Measurements from ENCODE around the gene SLC12A5. TPM values are rescaled to one million over a fixed set of nuclear protein-coding genes. Genes with fewer than 3 reads are reported as not detected.

Gene SLC12A5
- total RNA-seq, 4 donors from 2014 or later, result 5.2 TPM; not detected in 3

GRCh38 chr20:46014517-46015396, 14.3 kb upstream of the SLC12A5 start:
- 53 to 67% methylated on average over 7 of the region's 7 CpGs for WGBS, 2 donors
- H3K27ac ChIP-seq, result no peak overlapping the region
- peaks cover 0 to 99% of the 10 kb centered on the region in 2 donors for H3K27me3 ChIP-seq
- no peaks in the 10 kb centered on the region for H3K9me3 ChIP-seq
- H3K36me3 ChIP-seq, result no peaks in the 10 kb centered on the region
- no peak for DNase-seq (ENCODE audit: low spot score in 2 of 2)
- peaks cover 0 to 29% (median 6%) of the 10 kb centered on the region in 4 donors for H3K4me1 ChIP-seq
- no peak overlapping the region for H3K4me3 ChIP-seq
- TF ChIP-seq CTCF (IDR thresholded peaks at IDR 0.05) (no peak), EP300 (IDR thresholded peaks at IDR 0.05) (no peak), POLR2A (IDR thresholded peaks at IDR 0.05) (no peak)

- Histone ChIP-seq H3K9me3 (no peaks in the 10 kb centered on the region), H3K4me3 (no peak overlapping the region), H3K27ac (no peak overlapping the region), H3K4me1 (peaks cover 0 to 28% (median 14%) of the 10 kb centered on the region in 4 donors), H3K27me3 (peaks cover 3 to 98% of the 10 kb centered on the region in 2 donors), H3K36me3 (no peaks in the 10 kb centered on the region)
- 57 to 69% methylated on average over 4 of the region's 4 CpGs for WGBS, 2 donors
- no peak for TF ChIP-seq CTCF (IDR thresholded peaks at IDR 0.05)
- no peak for TF ChIP-seq POLR2A (IDR thresholded peaks at IDR 0.05)
- no peak for TF ChIP-seq EP300 (IDR thresholded peaks at IDR 0.05)
- DNase-seq (ENCODE audit: low spot score in 2 of 2), result no peak
Observed at GRCh38 chr20:46017272-46017671, 11.7 kb upstream of the SLC12A5 start.

- no peak overlapping the region for H3K27ac ChIP-seq
Observed at GRCh38 chr20:46018112-46018511, 10.9 kb upstream of the SLC12A5 start.

GRCh38 chr20:46018611-46019010, 10.4 kb upstream of the SLC12A5 start:
- TF ChIP-seq POLR2A (IDR thresholded peaks at IDR 0.05) (no peak), EP300 (IDR thresholded peaks at IDR 0.05) (no peak), CTCF (IDR thresholded peaks at IDR 0.05) (no peak)
- Histone ChIP-seq H3K4me3 (no peak overlapping the region), H3K36me3 (no peaks in the 10 kb centered on the region), H3K27ac (no peak overlapping the region), H3K27me3 (peaks cover 3 to 98% of the 10 kb centered on the region in 2 donors), H3K4me1 (peaks cover 0 to 34% (median 17%) of the 10 kb centered on the region in 4 donors), H3K9me3 (no peaks in the 10 kb centered on the region)
- DNase-seq (ENCODE audit: low spot score in 2 of 2), result no peak
- whole genome bisulfite sequencing, 2 donors, result 49 to 54% methylated on average over 6 of the region's 6 CpGs

More at GRCh38 chr20:46018112-46018511, 10.9 kb upstream of the SLC12A5 start:
- Histone ChIP-seq H3K9me3 (no peaks in the 10 kb centered on the region), H3K4me1 (peaks cover 0 to 36% (median 18%) of the 10 kb centered on the region in 4 donors), H3K27me3 (peaks cover 3 to 98% of the 10 kb centered on the region in 2 donors), H3K4me3 (no peak overlapping the region), H3K36me3 (no peaks in the 10 kb centered on the region)
- WGBS, 2 donors, result 50 to 62% methylated on average over 4 of the region's 4 CpGs
- TF ChIP-seq POLR2A (IDR thresholded peaks at IDR 0.05) (no peak), CTCF (IDR thresholded peaks at IDR 0.05) (no peak), EP300 (IDR thresholded peaks at IDR 0.05) (no peak)
- no peak for DNase-seq (ENCODE audit: low spot score in 2 of 2)

- WGBS, 2 donors, result 86% methylated on average over 4 of the region's 4 CpGs
- no peak overlapping the region for H3K27ac ChIP-seq
- no peaks in the 10 kb centered on the region for H3K36me3 ChIP-seq
- H3K9me3 ChIP-seq, result no peaks in the 10 kb centered on the region
- no peak overlapping the region for H3K4me3 ChIP-seq
- peaks cover 0 to 26% (median 14%) of the 10 kb centered on the region in 4 donors for H3K4me1 ChIP-seq
- H3K27me3 ChIP-seq, result peaks cover 3 to 98% of the 10 kb centered on the region in 2 donors
- TF ChIP-seq EP300 (IDR thresholded peaks at IDR 0.05), result no peak
- TF ChIP-seq CTCF (IDR thresholded peaks at IDR 0.05), result no peak
- no peak for TF ChIP-seq POLR2A (IDR thresholded peaks at IDR 0.05)
- no peak for DNase-seq (ENCODE audit: low spot score in 2 of 2)
Observed at GRCh38 chr20:46020555-46020954, 8.5 kb upstream of the SLC12A5 start.
